ENCODE measurements around the gene KDSR.

DNA sequence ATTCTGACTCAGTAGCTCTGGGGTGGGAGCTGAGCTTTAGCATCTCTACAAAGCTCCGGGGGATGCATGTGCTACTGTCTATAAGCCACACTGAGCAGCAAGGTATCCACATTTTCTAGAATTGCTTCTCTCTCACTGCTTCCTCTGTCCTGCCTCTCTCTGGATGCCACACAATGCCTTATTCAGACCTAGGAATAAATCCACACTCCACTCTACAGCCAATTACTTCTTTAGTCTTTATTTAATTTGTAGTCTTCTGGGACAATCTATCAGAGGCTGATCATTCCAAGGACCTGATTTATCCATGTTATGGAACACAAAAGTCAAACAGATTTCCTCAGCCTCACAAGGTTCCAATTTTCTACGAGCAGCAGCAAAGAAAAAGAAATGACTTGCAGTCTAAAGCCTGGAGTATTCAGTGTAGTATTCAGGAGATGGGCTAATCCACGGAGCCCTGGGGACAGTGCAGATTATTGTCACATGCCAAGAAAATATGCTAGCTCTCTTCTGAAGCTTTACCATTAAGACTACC is 51.8 kb downstream of the KDSR start:
- TF ChIP-seq NPAS2 (CRISPR knock-in tag; IDR thresholded peaks at IDR 0.05; ENCODE audit: borderline replicate concordance) (no peak), POLR2A (IDR thresholded peaks at IDR 0.05; ENCODE audit: low read length) (no peak), BHLHE40 (IDR thresholded peaks at IDR 0.05; ENCODE audit: low read depth, low read length) (no peak), PBX3 (IDR thresholded peaks at IDR 0.05) (no peak), USF2 (IDR thresholded peaks at IDR 0.05) (no peak), POLR2AphosphoS2 (conservative IDR thresholded peaks at IDR 0.05; ENCODE audit: low read length) (no peak), NFE2L2 (conservative IDR thresholded peaks at IDR 0.05; ENCODE audit: low read length) (no peak), RAD21 (conservative IDR thresholded peaks at IDR 0.05 in 1 of 2, IDR thresholded peaks at IDR 0.05 in 1 of 2) (no peak)
- TF ChIP-seq, protein P1, sequence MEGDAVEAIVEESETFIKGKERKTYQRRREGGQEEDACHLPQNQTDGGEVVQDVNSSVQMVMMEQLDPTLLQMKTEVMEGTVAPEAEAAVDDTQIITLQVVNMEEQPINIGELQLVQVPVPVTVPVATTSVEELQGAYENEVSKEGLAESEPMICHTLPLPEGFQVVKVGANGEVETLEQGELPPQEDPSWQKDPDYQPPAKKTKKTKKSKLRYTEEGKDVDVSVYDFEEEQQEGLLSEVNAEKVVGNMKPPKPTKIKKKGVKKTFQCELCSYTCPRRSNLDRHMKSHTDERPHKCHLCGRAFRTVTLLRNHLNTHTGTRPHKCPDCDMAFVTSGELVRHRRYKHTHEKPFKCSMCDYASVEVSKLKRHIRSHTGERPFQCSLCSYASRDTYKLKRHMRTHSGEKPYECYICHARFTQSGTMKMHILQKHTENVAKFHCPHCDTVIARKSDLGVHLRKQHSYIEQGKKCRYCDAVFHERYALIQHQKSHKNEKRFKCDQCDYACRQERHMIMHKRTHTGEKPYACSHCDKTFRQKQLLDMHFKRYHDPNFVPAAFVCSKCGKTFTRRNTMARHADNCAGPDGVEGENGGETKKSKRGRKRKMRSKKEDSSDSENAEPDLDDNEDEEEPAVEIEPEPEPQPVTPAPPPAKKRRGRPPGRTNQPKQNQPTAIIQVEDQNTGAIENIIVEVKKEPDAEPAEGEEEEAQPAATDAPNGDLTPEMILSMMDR (IDR thresholded peaks at IDR 0.05), result no peak

Data from A549 (cell line).